Activated naive CD4-positive, alpha-beta T cell treated with Interleukin-2 at 50 U/mL for 16 hours (primary cell): ENCODE results near the gene IMMP2L.

Experiments used
- DNase-seq: peaks from one replicate; pipeline ENCODE4 v3.0.0-alpha.2; 2020

IMMP2L gene

DNA sequence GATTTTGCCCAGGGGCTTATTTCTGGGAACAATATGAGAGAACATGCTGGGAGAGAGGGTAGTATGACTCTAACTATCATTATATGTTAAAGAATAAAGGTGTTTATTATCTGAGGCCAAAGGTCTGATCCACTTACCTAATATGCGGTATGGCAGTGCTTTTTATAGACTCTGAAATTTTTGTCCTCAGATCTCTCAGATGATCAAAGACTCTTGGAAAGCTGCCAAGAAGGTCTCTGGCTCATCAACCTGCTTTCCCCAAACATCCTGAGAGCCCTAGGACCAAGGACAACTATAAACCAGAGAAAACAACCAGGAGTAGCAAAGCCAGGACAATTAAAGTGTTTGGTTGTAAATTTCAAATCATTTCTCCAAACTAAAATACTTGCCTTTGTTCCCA is 727.1 kb downstream of the IMMP2L start:
- DNase-seq = no peak

DNA sequence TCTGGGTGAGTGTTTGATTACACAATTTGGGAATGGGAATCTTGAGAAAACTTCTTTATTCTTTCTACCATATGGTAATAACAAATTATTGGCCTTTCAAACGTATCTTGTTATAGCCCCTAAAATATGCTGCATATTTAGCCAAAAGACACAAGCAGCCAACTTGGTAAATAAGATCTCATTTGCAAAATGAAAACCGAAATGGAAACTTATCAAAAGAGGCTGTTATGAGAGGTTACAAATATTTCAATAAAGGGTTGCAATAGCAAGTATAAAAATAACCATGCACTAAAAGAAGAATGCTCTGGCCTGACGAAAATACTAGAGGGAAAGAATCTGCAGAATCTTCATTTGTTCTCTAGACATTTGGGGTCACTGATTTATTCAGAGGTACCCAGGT is 730.9 kb downstream of the IMMP2L start:
- DNase-seq = no peak

DNA sequence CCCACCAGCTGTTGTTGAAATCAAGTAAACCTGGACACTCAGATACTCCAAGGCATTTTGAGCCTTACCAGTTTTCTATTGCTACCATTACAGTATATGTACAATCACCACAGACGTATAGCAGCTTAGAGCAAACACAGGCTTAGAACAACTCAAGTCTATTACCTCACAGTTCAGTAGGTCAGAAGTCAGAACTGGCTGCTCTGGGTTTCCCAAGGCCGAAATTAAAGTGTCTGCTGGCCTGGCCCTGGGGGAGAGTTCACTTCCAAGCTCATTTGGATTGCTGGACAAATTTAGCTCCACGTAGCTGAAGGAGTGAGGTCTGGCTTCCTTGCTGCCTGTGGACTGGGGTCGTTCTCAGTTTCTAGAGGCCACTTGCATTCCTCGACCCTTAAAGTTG is 731.5 kb downstream of the IMMP2L start:
- DNase-seq = no peak

DNA sequence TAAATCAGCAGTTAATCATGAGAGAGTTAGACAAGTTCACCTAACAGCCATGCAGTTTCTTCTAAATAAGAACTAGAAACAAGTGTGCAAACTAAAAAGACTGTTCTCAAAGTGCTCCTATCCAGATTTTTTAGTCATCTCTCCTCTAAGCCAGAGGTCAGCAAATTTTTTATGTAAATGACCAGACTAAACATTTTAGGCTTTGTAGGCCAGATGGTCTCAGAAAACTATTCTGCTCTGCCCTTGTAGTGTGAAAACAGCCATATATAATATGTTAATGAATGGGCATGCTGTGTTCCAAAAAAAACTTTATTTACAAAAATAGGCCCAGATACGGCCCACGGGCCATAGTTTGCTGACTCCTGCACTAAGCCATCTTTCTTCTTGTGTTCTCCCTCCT is 734.4 kb downstream of the IMMP2L start:
- DNase-seq = no peak

DNA sequence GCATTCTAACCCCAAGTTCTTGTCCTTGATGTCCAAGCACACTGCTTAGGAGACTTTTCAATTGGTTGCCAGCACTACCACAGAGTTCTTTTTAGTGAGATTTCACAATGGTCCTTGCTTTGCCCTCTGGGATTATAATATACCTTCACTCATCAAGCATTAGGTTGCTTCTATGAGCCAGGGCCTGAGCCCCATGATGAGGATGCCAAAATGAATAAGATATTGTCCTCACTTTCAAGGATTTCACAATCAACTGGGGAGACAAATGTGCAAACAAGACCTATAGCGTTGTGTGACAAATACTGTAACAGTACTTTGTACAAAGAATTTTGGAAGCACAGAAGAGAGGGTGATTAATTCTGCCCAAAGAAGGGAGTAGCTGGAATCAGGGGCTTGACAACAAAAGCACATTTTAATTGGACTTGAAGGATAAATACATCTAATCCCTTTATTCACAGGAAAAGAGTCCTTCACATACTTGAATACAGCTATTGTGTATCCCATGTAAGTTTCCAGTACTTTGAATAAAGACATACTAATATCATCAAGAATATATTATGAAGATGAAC is 734.9 kb downstream of the IMMP2L start:
- no peak for DNase-seq

DNA sequence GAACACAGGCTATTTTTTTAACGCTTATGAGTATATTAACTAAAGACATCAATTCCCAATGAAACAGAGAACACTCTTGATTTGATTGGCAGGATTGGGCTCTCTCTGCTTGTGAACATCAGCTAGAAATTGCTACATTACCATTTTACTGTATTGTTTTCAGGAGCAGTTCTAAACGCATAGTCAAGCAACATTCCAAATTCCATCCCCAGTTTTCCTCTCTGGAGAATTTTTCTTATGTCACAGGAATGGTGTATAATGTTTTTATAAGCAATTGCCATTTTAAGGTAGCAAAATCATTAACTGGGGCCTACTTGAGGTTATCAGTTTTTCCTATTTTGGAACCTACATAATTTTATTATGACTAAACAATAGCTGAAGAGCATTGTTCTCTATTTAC is 748.3 kb downstream of the IMMP2L start:
- DNase-seq = no peak

DNA sequence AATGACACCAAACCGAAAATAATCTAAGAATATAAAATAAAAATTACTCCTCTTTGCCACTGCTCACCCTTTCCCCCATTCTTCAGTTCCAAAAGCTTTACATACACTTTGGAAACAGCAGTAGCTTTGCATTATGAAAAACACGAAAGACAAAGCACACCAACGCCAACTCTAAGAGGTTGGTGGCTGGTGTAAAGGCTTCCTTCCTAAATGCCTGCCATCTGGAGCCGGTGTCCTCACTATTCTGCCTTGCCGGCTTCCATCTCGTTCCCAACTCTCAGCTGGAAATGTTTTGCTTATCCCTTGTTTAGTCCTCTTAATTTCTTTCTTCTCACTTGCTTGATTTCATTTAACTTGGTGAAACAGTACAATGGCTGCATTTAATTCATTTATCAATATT is 752.5 kb downstream of the IMMP2L start:
- DNase-seq = no peak

DNA sequence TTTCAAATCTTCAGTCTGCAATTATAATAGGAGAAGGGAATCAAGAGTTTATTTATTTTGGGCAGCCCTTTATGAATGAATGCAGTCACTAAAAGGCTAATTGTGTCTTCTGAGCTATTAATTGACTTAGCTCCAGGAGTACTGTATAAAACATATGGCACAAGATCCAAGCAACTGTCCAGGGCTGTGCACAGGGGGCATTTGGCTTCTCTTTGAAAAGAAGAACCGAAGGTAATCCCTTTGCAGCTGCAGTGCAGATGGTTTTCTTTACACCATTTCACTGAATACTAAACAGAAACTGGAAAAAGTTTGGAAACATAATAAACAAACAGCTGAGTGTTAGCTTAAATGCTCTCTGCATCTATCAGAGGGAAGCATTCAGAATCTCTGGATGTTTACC is 753.9 kb downstream of the IMMP2L start:
- no peak for DNase-seq

DNA sequence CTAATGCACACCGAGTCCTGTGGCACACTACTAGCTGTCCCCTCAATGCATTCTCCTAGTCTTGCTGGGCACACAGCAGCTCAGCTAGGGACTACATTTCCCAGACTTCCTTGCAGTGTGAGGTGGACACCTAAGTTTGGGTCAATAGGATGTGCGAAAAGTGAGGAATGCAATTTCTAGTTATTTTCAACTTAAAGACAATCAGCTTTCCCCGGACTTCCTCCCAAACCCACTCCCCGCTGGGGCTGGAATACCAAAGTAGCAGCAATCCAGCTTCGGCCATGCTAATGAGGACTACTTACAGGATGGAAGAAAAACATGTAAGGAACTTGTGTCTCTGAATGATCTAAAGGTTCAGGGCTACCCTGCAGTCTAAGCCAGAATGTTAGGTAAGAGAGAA is 757.8 kb downstream of the IMMP2L start:
- DNase-seq = no peak

DNA sequence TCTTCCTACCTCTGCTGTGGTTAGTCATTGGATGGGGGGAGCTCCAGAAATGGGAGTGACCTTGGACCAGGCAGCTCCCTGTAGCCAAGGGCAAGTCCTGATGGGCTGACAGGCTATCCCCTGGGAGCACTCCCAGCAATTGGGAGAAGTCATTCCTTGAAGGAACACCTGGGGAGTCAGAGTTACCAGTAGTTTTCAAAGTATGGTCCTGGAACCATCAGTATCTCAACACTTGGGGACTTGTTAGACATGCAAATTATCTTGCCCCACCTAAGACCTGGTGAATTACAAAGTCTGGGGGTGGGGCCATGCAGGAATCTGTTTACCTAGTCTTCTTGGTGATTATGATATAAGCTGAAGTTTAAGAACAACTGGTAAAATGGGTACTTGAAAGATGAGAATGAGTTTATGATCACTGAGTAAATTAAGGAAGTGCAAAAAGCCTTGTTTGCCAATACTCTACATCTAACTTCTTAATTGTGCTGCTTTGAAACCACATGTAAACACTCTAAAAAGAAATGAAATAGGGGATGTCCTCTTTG is 758.6 kb downstream of the IMMP2L start:
- no peak for DNase-seq

DNA sequence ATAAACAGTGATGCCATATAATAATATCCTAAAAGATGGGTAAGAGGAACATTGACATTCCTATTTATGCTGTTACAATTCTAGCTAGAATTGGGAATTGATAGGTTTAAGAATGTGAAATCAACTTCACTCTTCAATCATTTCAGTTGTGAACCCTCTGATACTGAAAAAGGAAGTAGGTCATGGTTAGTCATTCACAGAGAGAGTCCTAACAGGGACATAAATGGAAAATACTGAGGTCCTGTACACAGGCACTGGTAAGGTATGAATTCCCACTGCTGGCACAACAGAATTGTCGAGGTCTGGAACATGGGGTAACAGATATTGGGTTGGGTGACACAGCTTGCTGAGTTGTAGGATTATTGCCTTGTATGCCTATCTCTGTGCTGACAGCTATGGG is 760.8 kb downstream of the IMMP2L start:
- DNase-seq = no peak

DNA sequence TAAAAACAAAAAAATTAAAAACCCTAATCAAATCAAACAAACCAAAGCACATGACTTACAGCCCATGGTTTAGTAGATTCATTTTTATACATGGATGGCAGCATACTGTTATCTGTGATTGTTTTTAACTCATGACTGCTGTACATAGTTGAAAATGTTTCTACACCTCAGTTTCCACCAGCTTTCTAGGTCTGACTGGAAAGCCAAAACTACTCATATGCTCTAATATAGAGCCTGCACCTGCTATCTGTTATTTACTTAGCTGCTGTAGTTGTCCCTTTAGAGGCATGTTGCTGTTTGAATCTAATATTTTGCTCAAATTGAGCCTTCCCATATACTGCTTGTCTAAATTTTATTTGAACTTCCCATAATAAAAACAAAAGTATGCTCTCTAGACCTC is 761.3 kb downstream of the IMMP2L start:
- no peak for DNase-seq

DNA sequence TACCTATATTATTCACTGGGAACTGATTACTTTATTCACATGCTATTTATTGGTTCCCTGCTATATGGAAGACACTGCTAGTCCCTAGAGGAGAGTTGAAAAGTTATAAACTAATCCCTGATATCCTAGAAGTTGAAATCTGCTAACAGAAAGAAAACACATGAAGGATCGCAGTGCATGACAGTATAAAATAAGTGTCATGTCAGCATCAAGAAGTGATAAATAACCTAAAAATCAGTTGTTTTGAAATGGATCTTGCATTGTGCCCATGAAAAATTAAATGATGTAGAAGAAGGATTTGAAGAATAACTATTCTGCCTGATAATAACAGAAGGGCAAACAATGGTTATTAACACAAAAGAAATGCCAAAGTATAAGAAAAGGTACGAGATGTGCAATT is 764.6 kb downstream of the IMMP2L start:
- DNase-seq = no peak

DNA sequence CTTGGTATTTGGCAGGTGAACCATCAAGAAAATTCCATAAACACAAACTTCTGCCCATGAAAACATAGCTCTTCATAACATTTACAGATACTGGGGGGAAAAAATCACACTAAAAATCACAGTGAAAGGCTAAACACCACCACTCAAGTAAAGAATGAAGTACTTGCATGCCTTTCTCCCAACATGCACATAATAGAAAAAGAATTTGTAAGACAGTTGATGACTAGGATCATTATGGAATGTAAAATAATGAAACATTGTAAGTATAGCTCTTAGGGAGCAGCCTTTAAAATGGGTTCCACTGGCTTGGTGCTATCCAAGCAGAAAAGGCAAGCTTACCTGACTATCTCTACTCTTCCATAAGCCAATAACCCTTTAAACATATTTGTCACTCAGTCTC is 771.3 kb downstream of the IMMP2L start:
- DNase-seq = no peak

DNA sequence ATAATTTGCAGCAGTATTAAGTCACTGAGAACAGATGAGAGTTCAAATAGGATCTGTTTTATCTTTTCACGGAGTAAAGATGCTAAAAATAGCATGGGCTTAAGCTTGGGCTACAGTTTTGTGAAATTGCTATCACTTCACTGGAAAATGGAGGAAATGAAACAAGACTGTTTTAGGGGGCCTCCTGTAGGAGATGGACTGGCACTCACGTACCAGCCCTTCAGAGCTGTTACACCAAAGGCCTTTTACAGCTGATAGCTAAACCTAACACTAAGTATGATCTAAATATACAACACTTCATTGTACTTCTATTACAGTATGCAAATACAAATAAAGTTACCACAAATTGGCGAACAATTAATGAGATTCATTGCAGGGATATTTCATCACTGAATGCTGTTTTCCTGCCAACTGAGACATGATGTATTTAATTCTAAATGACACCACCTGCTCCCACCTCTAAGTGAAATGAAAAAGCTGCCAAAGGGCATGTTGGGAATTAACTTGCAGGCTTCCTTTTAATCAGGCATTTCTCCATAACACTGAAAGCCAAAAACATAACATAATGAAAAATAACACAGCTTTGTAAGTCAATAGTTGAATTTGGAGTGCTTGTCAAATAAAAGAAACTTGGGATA is 775.8 kb downstream of the IMMP2L start:
- DNase-seq = no peak

DNA sequence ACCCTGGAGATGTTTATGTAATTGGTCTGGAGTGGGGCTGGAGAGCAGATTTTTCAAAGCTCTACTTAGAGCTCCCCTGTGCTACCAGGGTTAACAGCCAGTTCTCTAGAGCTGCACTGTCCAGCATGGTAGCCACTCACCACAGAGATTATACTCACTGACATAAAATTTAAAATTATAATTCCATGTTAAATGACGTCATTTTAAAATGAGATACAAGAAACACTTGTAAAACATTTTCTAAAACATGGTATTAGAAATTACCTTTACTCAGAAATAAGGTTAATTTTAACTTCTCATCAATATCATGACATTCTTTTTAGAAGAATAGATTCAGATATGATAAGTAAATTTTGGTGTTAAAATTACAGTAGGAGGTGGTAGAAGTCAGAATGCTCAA is 777.5 kb downstream of the IMMP2L start:
- no peak for DNase-seq

DNA sequence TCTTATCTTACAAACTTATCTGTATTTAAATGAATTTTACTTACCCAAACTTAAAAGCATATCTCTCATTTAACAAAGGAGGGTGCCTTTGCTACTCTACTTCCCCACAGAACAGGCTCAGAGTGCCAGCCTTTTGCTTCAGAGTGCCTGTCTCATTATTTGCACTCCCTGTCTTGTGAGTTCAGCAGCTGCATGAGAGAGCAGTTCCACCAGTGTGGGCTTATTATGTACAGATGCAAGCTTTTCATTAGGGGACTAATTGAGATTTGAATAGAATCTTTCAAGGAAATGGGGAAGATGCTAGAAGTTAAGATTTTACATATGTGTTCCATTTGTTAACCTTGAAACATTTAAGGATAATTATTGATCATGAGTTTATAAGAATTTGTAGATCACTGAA is 781.6 kb downstream of the IMMP2L start:
- no peak for DNase-seq

DNA sequence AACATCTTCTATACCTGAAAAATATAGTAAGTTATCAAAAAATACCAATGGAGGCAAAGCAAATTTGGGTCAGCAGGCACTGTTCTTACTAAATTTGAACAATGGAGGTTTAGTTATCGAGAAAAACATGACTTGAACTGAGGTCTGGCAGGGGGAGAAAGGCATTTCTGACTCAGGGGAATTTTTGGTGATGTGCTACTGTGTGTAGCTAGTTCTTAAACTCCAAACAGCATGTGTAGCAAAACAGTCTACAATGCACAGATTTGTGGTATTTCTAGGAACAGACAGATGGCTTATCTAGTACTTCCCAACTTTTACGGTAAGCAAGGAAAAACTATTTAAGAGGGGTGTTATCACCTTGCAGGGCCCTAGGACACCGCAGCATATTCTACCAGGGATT is 783.0 kb downstream of the IMMP2L start:
- no peak for DNase-seq

DNA sequence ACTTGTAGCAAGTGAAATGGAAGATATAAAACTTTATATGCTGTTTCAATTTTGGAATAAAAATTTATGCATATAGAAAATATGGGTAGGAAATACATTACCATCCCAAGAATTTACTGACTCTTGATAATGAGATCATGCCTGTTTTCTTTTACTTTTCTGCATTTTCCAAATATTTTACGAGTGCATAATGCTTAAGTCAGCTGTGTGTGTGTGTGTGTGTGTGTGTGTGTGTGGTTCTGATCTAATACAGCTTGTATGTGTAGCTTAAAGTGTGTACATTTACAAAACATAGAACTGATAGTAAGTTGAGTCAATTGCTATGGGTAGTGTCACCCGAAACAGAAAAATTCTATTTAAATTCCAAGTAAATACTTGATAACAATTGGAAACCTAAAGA is 787.2 kb downstream of the IMMP2L start:
- DNase-seq = no peak

DNA sequence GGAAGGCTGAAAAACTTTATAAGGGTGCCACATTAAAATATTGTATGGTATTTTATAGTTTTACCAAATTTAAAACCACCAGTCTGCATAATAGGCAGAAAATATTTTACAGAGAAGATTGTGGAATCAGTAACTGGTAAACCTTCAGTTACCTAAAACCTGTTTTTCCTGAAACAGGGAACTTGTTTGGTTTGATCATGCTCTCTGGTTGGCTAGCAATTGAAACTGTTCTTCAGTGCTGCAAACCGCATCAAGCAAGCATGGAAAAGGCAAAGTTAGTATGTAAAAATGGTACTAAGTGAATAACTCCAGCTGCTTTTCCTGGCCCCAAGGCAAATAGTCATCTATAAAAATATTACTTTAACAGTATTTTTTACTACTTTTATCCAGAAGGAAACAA is 788.2 kb downstream of the IMMP2L start:
- DNase-seq = no peak

DNA sequence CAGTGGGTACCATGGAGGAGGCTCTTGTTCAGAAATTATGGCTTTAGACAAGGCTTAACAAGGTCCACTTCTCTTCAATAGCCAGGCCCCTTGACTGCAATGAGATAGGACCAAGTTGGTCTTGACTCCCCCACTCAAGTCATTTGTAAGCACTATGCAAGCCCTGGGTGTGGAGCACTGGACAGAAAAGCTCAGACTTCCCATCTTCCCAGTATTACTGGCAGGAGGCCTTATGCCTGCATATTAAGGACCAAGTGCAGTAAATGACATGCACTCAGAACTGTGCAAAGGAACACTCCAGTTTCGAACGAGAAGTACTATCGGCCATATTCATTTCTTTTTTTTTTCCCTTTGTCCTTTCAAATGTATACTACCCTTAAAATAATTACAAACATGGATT is 789.7 kb downstream of the IMMP2L start:
- DNase-seq = no peak

DNA sequence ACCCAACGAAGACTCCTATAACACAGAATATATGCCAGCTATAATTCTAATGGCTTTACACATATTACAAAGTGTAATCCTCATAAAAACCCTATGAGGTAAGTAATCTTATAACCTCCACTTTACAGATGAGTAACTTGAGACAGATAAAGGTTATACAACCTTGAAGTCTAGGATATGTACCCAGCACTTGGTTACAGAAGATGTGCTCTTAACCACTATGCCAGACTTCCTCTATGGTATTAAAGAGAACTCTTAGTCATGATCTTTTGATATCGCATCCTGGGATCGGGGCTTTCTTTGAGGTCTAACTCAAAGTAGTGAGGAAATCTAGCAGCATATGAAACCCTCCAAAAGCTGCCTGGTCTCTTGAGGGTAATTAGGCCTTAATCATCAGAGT is 790.6 kb downstream of the IMMP2L start:
- DNase-seq = no peak

DNA sequence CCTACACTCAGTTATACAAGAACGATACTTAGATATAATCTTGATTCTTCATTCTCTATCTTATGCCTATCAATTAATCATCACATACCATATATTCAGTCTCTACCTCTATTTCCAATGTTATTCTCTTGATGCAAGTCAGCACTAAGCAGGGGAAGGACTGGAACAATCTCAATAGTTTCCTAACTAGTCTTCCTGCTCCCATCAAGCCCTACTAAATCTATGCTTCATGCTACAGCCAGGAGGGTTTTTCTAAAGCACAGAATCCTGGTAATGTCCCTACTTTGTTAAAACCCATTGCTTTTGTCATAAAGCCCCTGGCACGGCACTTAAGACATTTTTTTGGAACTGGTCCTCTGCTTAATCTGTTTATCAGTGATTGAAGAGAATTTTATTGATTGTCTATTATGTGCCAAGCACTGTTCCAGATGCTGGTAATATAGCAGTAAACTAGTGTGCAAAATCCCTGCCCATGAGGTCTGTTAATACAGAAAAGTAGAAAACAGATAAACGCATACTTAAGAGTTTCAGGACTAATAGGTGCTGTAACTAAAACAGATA is 794.7 kb downstream of the IMMP2L start:
- DNase-seq = no peak

DNA sequence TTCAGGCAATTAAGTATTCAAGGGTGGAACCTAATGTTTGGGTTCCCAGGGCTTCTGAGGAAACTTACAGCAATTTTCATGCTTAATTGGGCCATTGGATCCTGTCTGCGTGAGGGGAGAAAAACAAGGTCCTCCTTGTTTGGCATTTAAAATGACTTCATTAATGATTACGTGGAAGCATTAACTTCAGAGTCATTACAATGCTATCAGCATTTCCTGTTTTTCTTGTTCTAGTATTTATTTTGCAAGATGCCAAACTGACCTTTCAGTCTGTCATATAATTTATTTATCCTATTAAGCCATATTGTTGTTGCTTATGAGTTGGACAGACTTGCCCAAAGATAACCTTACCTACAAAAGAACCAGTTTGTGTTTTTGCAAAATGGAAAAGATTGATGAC is 795.4 kb downstream of the IMMP2L start:
- DNase-seq = no peak

DNA sequence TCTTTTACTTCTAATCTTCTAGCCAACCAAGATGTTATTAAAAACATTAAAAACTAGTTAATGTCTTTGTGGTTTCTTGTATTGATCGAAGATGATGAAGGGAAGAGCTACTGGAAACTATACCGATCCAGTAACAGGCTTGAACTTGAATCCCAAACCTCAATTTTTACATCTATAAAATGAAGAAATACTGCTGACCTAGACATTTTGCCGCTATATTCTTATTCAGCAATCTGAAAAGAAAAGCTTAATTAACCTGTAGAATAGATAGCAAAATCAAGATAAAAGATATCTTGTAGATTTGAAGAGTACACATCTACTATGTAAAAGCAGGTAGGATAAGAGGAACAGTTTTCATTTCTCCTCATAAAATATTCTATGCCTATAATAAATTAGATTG is 797.4 kb downstream of the IMMP2L start:
- no peak for DNase-seq
